Thyroid gland (tissue), 4 donors: ENCODE measurements around the gene SAMD7. TPM values are rescaled to one million over a fixed set of nuclear protein-coding genes. Genes with fewer than 3 reads are reported as not detected.

Source experiments
- DNase-seq, 2 donors: peaks; one replicate each; pipeline ENCODE4 v3.0.0-alpha.2; 2019
- H3K27ac ChIP-seq, 3 donors: fragments of 200-600 bp; sonication (generic); 1 replicate in 2 of 3; 2 replicates in 1 of 3; pipeline ENCODE4 v1.5.1; 2016 to 2019; ENCODE audit warnings: mild to moderate bottlenecking in 1 of 3, moderate library complexity in 1 of 3
- H3K27me3 ChIP-seq: fragments of 200-600 bp; sonication (generic); one replicate; pipeline ENCODE4 v1.5.1; 2019
- H3K36me3 ChIP-seq, 2 donors: fragments of 200-600 bp; sonication (generic); one replicate each; pipeline ENCODE4 v1.5.1; 2016 to 2019
- H3K4me1 ChIP-seq, 2 donors: fragments of 200-600 bp; sonication (generic); one replicate each; pipeline ENCODE4 v1.5.1; 2017 to 2019
- H3K4me3 ChIP-seq, 3 donors: fragments of 200-600 bp; sonication (generic); replicated peaks in 1 of 3; 1 replicate in 2 of 3; 2 replicates in 1 of 3; pipeline ENCODE4 v1.5.1; 2016; ENCODE audit warnings: mild to moderate bottlenecking in 1 of 3
- H3K9me3 ChIP-seq: fragments of 200-600 bp; sonication (generic); one replicate; pipeline ENCODE4 v1.5.1; 2017
- CTCF ChIP-seq, 6 experiments: fragments of 200-600 bp in 3 of 6; fragments of 450-650 bp in 3 of 6; sonication (generic) in 3 of 6; IDR thresholded peaks; one replicate each; pipeline ENCODE4 v1.5.1; 2016 to 2019; ENCODE audit warnings: antibody characterized with exemption in 6 of 6, mild to moderate bottlenecking in 2 of 6, inconsistent platforms in 1 of 6, moderate library complexity in 1 of 6
- POLR2A ChIP-seq, 2 donors: fragments of 450-650 bp; IDR thresholded peaks; one replicate each; pipeline ENCODE4 v1.6.1; 2017; ENCODE audit warnings: antibody characterized with exemption in 2 of 2, mild to moderate bottlenecking in 2 of 2, moderate library complexity in 1 of 2
- WGBS, 2 donors: methylation state at CpG; one replicate each; pipeline ENCODE4 v1.1.5; 2017; 5-methylcytosine and 5-hydroxymethylcytosine counted together
- intact Hi-C: fragments of 100-400 bp; cut with DNase I; formaldehyde crosslinking; loops from one replicate; pipeline ENCODE4 v1.15.1; 2023
- total RNA-seq, 4 donors: library from RNA; depleted of rRNA; stranded (reverse); fragments of >200 nt; gene quantifications; one replicate each; pipeline ENCODE4 v1.2.3, GENCODE V29; 2016

SAMD7 gene, protein sequence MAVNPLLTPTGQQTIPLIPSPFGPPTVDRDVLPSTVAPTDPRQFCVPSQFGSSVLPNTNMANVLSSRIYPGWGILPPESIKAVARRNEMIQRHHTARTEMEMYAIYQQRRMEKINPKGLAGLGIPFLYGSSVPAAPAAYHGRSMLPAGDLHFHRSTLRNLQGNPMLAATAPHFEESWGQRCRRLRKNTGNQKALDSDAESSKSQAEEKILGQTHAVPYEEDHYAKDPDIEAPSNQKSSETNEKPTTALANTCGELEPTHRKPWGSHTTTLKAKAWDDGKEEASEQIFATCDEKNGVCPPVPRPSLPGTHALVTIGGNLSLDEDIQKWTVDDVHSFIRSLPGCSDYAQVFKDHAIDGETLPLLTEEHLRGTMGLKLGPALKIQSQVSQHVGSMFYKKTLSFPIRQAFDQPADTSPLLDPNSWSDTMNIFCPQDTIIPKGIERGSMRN
- not detected for total RNA-seq

GRCh38 chr3:169911272-169911671 lies at the start of gene SAMD7:
Gene SAMD7 (plus strand): TSS chr3:169911572. CDS start chr3:169919499, 7,927 bp downstream.
- Histone ChIP-seq H3K4me1 (no peaks in the 10 kb centered on the region), H3K9me3 (no peaks in the 10 kb centered on the region), H3K27me3 (no peaks in the 10 kb centered on the region), H3K4me3 (no peak within 1 kb of the TSS), H3K36me3 (no peaks in the 10 kb centered on the region), H3K27ac (no peak within 1 kb of the TSS)
- intact Hi-C loops: no loop called here
- TF ChIP-seq POLR2A (IDR thresholded peaks at IDR 0.05) (no peak), CTCF (IDR thresholded peaks at IDR 0.05) (no peak)
- WGBS, 2 donors: 96 to 98% methylated on average over 1 of the region's 1 CpG
- DNase-seq: no peak

DNA sequence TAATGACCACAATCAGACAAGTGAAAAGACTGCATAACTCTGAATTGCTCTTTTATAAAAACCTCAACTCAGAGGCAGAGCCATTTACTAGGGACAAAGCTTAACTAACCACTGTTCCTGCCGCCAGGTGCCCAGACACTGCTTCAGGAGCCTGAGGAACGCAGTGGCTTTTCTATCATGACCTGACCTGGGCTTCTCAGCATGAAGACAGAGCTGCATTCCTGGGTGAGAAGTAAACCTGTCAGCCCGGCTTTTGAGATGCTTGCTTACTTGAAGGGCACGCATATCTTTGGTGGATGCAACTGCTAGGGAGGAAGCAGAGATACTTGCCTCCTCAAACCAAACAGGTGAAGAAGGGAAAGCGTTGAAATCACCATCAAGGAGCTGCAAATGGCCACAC lies 49.5 kb upstream of the SAMD7 start:
- intact Hi-C loops: loop anchor here (5.0 kb wide), 1 partner anchor 105 kb away; the partner anchor contains the start of gene SEC62
- WGBS, 2 donors: 61 to 75% methylated on average over 5 of the region's 5 CpGs
- Histone ChIP-seq H3K27me3 (no peaks in the 10 kb centered on the region), H3K27ac (no peak overlapping the region), H3K4me3 (no peak overlapping the region), H3K36me3 (no peaks in the 10 kb centered on the region), H3K4me1 (peaks cover 0 to 3% of the 10 kb centered on the region in 2 donors), H3K9me3 (no peaks in the 10 kb centered on the region)
- TF ChIP-seq CTCF (IDR thresholded peaks at IDR 0.05) (no peak), POLR2A (IDR thresholded peaks at IDR 0.05) (no peak)
- no peak for DNase-seq

DNA sequence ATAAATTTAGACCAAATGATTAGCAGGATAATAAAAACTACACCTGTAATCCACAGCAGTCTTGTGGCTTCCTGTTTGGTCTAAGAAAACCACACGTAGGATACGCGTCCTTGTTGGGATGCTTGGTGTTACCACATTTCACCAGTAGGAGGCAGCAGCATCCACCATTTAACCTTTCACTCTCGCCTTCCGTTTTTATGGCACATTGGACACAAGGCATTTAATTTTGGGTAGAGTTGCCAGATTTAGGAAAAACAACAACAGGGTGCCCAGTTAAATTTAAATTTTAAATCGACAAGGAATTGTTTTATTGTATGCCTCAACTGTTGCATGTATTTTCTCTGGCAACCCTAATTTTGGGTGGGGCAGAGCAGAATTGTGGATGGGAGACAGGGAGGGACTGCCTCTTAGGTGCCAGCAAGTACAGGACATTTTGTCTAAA lies 47.9 kb upstream of the SAMD7 start:
- intact Hi-C loops: loop anchor here (5.0 kb wide), 1 partner anchor 104 kb away; the partner anchor contains the start of gene SEC62
- WGBS, 2 donors: 2% methylated on average over 6 of the region's 6 CpGs
- peak; percentile 76 to 82 for DNase-seq

DNA sequence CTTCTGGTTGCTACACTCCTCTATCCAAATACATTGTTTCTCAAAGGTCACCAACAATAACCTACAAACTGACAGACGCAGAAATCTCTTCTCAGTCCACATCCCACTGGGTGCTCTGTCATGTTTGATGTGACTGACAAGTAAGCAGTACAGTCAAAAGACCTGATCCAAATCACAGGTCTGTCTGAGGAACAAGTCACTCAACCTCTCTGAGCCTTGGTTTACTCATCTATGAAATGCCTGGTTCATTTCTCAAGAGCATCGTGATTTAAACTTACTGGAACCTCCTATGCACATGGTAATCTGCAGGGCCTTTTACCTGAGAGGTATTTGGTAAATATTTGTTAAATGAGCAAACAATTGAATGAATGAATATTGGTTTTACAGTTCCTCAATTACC lies 47.1 kb upstream of the SAMD7 start:
- intact Hi-C loops: loop anchor here (5.0 kb wide), 1 partner anchor 103 kb away; the partner anchor contains the start of gene SEC62
- 67 to 80% methylated on average over 2 of the region's 2 CpGs for WGBS, 2 donors
- H3K4me1 ChIP-seq: peaks cover 0 to 3% of the 10 kb centered on the region in 2 donors

More for the DNA sequence above, 47.9 kb upstream of the SAMD7 start:
- Histone ChIP-seq H3K27ac (no peak overlapping the region), H3K4me3 (no peak overlapping the region), H3K36me3 (no peaks in the 10 kb centered on the region), H3K27me3 (no peaks in the 10 kb centered on the region), H3K4me1 (peaks cover 0 to 3% of the 10 kb centered on the region in 2 donors), H3K9me3 (no peaks in the 10 kb centered on the region)
- TF ChIP-seq CTCF (IDR thresholded peaks at IDR 0.05) (peak; percentile 72 to 98 (median 91)), POLR2A (IDR thresholded peaks at IDR 0.05) (no peak)

More for the DNA sequence above, 47.1 kb upstream of the SAMD7 start:
- no peak overlapping the region for H3K27ac ChIP-seq
- no peaks in the 10 kb centered on the region for H3K27me3 ChIP-seq
- no peak for DNase-seq
- TF ChIP-seq CTCF (IDR thresholded peaks at IDR 0.05) (no peak), POLR2A (IDR thresholded peaks at IDR 0.05) (no peak)
- H3K36me3 ChIP-seq: no peaks in the 10 kb centered on the region
- no peak overlapping the region for H3K4me3 ChIP-seq
- H3K9me3 ChIP-seq: no peaks in the 10 kb centered on the region
